Neuronal stem cell (in vitro differentiated cells): ENCODE data around the gene ADAMTS17.

Experiments used
- DNase-seq: peaks from one replicate; pipeline ENCODE4 v3.0.0-alpha.2; 2013; ENCODE audit warnings: low spot score
- H2AFZ ChIP-seq: one replicate; pipeline ENCODE4 v1.6.1; 2013; ENCODE audit warnings: mild to moderate bottlenecking, low read length, inconsistent platforms
- H2AK5ac ChIP-seq: 2 replicates; pipeline ENCODE4 v1.6.1; 2013; ENCODE audit warnings: low read depth, mild to moderate bottlenecking, inconsistent platforms, low read length, moderate library complexity, mixed read lengths
- H2BK120ac ChIP-seq: 2 replicates; pipeline ENCODE4 v1.6.1; 2013; ENCODE audit warnings: low read depth, mild to moderate bottlenecking, inconsistent platforms, low read length, moderate library complexity, mixed read lengths
- H2BK12ac ChIP-seq: one replicate; pipeline ENCODE4 v1.6.1; 2013; ENCODE audit warnings: low read length, inconsistent platforms
- H2BK15ac ChIP-seq: 2 replicates; pipeline ENCODE4 v1.6.1; 2013; ENCODE audit warnings: mild to moderate bottlenecking, low read length, inconsistent platforms, mixed read lengths
- H2BK5ac ChIP-seq: one replicate; pipeline ENCODE4 v1.6.1; 2013; ENCODE audit warnings: inconsistent platforms, mild to moderate bottlenecking, low read length, moderate library complexity
- H3K14ac ChIP-seq: one replicate; pipeline ENCODE4 v1.6.1; 2013; ENCODE audit warnings: low read length, inconsistent platforms
- H3K18ac ChIP-seq: 2 replicates; pipeline ENCODE4 v1.6.1; 2013; ENCODE audit warnings: low read length, inconsistent platforms
- H3K23ac ChIP-seq: 2 replicates; pipeline ENCODE4 v1.6.1; 2013; ENCODE audit warnings: low read depth, mild to moderate bottlenecking, mixed read lengths, low read length, inconsistent platforms; ENCODE audit not compliant: poor library complexity
- H3K27ac ChIP-seq: replicated peaks from 3 replicates; pipeline ENCODE4 v1.5.1; 2013; ENCODE audit warnings: low read length, inconsistent platforms
- H3K27me3 ChIP-seq, 3 experiments: 2 replicates each; pipeline ENCODE4 v1.6.1; 2013; ENCODE audit warnings: low read length in 3 of 3, mild to moderate bottlenecking in 2 of 3, inconsistent platforms in 1 of 3, low read depth in 1 of 3, mixed read lengths in 1 of 3, moderate library complexity in 1 of 3; ENCODE audit not compliant: control insufficient read depth in 3 of 3, insufficient read depth in 3 of 3
- H3K36me3 ChIP-seq, 2 donors: replicated peaks in 1 of 2; 2 replicates each; pipeline ENCODE4 v1.6.1; 2013; ENCODE audit warnings: low read length in 2 of 2; ENCODE audit not compliant: control insufficient read depth in 2 of 2, insufficient read depth in 2 of 2
- H3K4ac ChIP-seq: 2 replicates; pipeline ENCODE4 v1.6.1; 2013; ENCODE audit warnings: inconsistent platforms, mild to moderate bottlenecking, low read length, moderate library complexity
- H3K4me1 ChIP-seq, 2 donors: 1 replicate in 1 of 2; 2 replicates in 1 of 2; pipeline ENCODE4 v1.6.1; 2013; ENCODE audit warnings: low read length in 2 of 2, low read depth in 1 of 2; ENCODE audit not compliant: control insufficient read depth in 2 of 2, insufficient read depth in 1 of 2
- H3K4me2 ChIP-seq: one replicate; pipeline ENCODE4 v1.6.1; 2013; ENCODE audit warnings: mild to moderate bottlenecking, low read length, inconsistent platforms; ENCODE audit not compliant: insufficient read depth, poor library complexity, severe bottlenecking
- H3K4me3 ChIP-seq, 2 donors: 2 replicates each; pipeline ENCODE4 v1.5.1; 2013; ENCODE audit warnings: low read length in 2 of 2, mild to moderate bottlenecking in 2 of 2, inconsistent platforms in 1 of 2, moderate library complexity in 1 of 2
- H3K79me1 ChIP-seq: one replicate; pipeline ENCODE4 v1.6.1; 2013; ENCODE audit warnings: low read depth, mild to moderate bottlenecking, inconsistent platforms, low read length, moderate library complexity
- H3K9ac ChIP-seq: one replicate; pipeline ENCODE4 v1.6.1; 2013; ENCODE audit warnings: mild to moderate bottlenecking, low read depth, low read length, inconsistent platforms; ENCODE audit not compliant: poor library complexity
- H3K9me3 ChIP-seq, 2 donors: replicated peaks in 1 of 2; 2 replicates each; pipeline versions ENCODE3 to v1.6.1; 2013; ENCODE audit warnings: low read length in 2 of 2, mild to moderate bottlenecking in 2 of 2, inconsistent platforms in 1 of 2, low read depth in 1 of 2, mixed read lengths in 1 of 2, moderate library complexity in 1 of 2; ENCODE audit not compliant: control insufficient read depth in 2 of 2, insufficient read depth in 1 of 2
- H4K8ac ChIP-seq: one replicate; pipeline ENCODE4 v1.6.1; 2013; ENCODE audit warnings: low read depth, mild to moderate bottlenecking, inconsistent platforms, low read length, moderate library complexity
- H4K91ac ChIP-seq: one replicate; pipeline ENCODE4 v1.6.1; 2013; ENCODE audit warnings: low read length, low read depth, mild to moderate bottlenecking, inconsistent platforms; ENCODE audit not compliant: poor library complexity
- WGBS, 2 donors: extraction: QIAGEN DNeasy Blood & Tissue Kit; methylation state at CpG; one replicate each; pipeline ENCODE4 v1.1.7; 2013; ENCODE audit warnings: missing lambda C conversion rate in 2 of 2, mixed read lengths in 1 of 2; ENCODE audit not compliant: insufficient read length in 2 of 2, insufficient replicate concordance in 1 of 2; ENCODE audit errors: extremely low coverage in 2 of 2; 5-methylcytosine and 5-hydroxymethylcytosine counted together

ADAMTS17 gene

DNA sequence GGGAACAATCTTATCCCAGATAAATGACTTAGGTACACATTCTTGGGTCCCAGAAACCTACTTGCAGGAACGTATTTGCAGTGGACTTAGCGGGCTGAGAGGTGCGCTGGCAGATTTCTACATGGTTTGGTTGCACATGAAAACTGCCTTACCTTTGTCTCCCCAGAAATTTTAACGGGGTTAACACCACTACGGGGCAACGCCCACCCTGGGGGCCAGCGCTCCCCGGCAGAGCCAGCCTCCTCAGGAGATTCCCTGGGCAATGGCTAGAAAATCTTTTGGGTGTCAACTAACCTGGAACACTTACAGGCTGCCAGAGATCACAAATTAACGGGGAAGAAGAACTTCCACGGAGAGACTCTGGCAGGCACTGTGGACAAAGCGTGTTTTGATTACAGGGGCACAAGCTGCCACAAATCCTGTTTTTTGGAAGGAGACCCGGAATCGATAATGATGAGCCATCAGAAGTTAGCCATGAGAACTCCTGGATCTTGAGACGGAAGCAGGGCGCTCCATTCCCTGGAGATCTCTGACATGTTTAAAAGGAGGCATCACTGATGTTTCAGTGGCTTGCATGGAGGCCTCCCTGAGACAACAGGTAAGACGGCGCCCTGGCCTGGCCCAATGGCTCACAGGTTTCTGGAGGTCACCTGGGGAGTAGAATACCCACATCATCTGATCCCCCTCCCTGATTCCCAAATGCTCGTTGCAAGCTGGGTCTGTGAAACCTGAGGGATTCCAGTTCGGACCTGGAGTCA lies 288.9 kb downstream of the ADAMTS17 start:
- H3K4me2 ChIP-seq: no peak overlapping the region
- no peak overlapping the region for H3K4me3 ChIP-seq
- H2BK12ac ChIP-seq: no peak overlapping the region
- H2BK5ac ChIP-seq: no peak overlapping the region
- H4K91ac ChIP-seq: no peak overlapping the region
- no peak overlapping the region for H2AFZ ChIP-seq
- no peak overlapping the region for H3K14ac ChIP-seq
- H3K4me1 ChIP-seq: no peaks in the 10 kb centered on the region
- H2BK15ac ChIP-seq: no peak overlapping the region
- H3K23ac ChIP-seq: no peak overlapping the region
- no peak overlapping the region for H2BK120ac ChIP-seq
- WGBS, 2 donors: no CpG with 5 or more reads among the region's 19 CpGs
- no peak overlapping the region for H2AK5ac ChIP-seq
- no peaks in the 10 kb centered on the region for H3K36me3 ChIP-seq
- H3K9me3 ChIP-seq: no peaks in the 10 kb centered on the region
- no peaks in the 10 kb centered on the region for H3K79me1 ChIP-seq
- peaks cover 0 to 4% (median 0%) of the 10 kb centered on the region in 3 experiments for H3K27me3 ChIP-seq
- no peak overlapping the region for H4K8ac ChIP-seq
- no peak for DNase-seq
- H3K27ac ChIP-seq: no peak overlapping the region
- H3K9ac ChIP-seq: no peak overlapping the region
- no peak overlapping the region for H3K4ac ChIP-seq
- H3K18ac ChIP-seq: no peak overlapping the region

DNA sequence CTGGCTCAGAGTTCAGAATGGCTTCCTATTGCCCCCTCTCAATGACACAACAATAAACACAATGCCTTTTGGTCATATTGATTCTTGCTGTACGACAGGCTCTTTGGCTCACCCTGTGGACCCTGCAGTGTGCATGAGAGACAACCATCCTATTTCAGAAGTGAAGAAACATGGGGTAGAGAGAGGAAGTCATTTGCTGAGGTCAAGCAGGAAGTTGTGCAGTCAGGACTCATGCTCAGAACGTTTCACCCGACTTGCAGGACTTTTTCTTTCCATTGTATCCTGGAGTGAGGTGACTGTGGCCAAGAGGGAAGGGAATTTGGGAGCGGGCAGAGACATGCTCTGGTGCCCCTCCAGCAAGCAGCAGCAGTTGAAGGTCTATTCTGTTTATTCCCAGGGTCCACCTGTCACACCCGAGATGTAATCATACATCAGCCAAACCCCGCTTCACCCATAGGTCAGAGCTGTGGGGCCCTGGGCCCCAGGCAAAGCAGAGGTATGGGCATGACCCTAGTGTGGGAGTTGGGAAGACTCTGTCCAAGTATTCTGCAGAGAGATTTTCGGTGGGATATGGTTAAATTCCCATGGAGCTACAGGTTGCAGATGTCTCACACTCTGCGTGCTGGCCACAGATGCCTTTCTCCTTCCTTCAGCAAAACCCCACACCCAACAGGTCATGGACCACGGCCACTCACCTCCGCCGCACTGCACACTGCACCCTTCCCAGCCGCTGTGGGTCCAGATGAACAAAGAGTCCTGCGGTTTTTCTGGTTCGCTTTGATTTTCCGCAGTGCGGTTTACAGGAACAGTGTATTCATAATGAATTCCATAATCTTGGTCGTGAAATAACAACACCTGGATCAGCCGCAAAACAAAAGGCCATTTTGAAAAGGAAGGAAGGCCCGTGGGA lies 290.6 kb downstream of the ADAMTS17 start:
- Histone ChIP-seq H2AFZ (no peak overlapping the region), H3K4me2 (no peak overlapping the region), H3K36me3 (no peaks in the 10 kb centered on the region), H2AK5ac (no peak overlapping the region), H3K4me1 (no peaks in the 10 kb centered on the region), H3K4me3 (no peak overlapping the region), H3K27ac (no peak overlapping the region), H3K14ac (no peak overlapping the region), H4K8ac (no peak overlapping the region), H4K91ac (no peak overlapping the region), H3K79me1 (no peaks in the 10 kb centered on the region), H2BK5ac (no peak overlapping the region), H3K18ac (no peak overlapping the region), H3K9me3 (no peaks in the 10 kb centered on the region), H3K4ac (no peak overlapping the region), H3K23ac (no peak overlapping the region), H2BK12ac (no peak overlapping the region), H2BK15ac (no peak overlapping the region), H2BK120ac (no peak overlapping the region), H3K9ac (no peak overlapping the region), H3K27me3 (no peaks in the 10 kb centered on the region)
- no peak for DNase-seq
- WGBS, 2 donors: no CpG with 5 or more reads among the region's 19 CpGs

DNA sequence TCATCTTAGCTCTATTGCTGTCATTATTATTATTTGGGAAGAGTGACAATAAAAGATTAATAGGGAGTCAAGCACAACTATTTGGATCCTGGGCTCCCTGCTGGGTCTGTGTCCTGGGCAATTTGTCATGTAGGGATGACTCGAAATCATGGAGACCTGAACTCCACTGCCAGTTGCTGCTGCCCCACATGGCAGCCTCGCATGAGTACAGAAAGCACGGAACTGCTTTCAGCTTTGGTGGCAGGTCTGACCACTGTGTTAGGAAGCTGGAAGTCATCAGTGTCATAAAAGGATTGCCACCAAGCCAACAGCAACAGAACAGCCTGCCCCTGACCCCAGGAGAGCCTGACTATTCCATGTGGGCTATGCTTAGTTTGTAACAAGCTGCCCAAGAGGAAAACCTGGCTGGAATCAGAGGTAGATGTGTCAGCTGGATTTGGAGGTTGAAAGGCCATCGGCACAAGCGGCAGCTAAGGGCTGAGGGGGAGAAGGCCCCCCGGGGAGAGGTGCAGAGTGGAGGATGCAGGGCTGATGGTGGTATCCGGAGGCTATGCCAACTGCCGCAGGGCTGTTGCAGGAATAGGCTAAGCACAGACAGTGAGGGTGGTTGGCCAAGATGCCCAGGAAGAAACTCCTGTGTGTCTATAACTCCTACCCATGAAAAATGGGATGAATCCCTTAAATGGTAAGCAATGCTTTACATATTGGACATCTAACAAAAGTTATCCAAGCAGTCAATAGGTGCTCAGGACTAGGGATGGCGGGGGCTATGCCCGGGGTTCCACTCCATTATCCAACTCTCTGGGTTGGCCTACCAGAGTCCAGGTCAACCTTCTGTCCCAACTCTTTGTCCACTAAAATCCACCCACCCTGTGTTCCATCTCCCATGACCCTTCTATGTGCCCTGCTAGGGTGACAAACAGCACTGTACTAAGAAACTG lies 291.6 kb downstream of the ADAMTS17 start:
- no peak overlapping the region for H3K18ac ChIP-seq
- DNase-seq: no peak
- no CpG with 5 or more reads among the region's 10 CpGs for WGBS, 2 donors

More for the DNA sequence above, 291.6 kb downstream of the ADAMTS17 start:
- Histone ChIP-seq H3K4me2 (no peak overlapping the region), H3K9ac (no peak overlapping the region), H3K9me3 (no peaks in the 10 kb centered on the region), H3K23ac (no peak overlapping the region), H4K91ac (no peak overlapping the region), H2AK5ac (peak overlapping the region; percentile 24), H2BK5ac (no peak overlapping the region), H3K4me1 (no peaks in the 10 kb centered on the region), H3K27ac (no peak overlapping the region), H3K79me1 (no peaks in the 10 kb centered on the region), H3K4me3 (no peak overlapping the region), H4K8ac (no peak overlapping the region), H3K14ac (no peak overlapping the region), H3K27me3 (no peaks in the 10 kb centered on the region), H2BK120ac (no peak overlapping the region), H2BK15ac (no peak overlapping the region), H2AFZ (no peak overlapping the region), H3K36me3 (no peaks in the 10 kb centered on the region), H2BK12ac (no peak overlapping the region), H3K4ac (no peak overlapping the region)
